ENCODE data around the gene NAA80. TPM values are rescaled to one million over a fixed set of nuclear protein-coding genes. Genes with fewer than 3 reads are reported as not detected.
"Not testable (repeated sequence)": the region's sequence is repeated elsewhere in the genome, so short reads cannot be mapped to it uniquely, and the experiment has no call there.

Gene NAA80
- polyA plus RNA-seq, 6 donors from 2014 or later = 9.0 to 15.5 (median 11.6) TPM

GRCh38 chr3:50264383-50264963, 34.7 kb downstream of the NAA80 start:
- H3K4me3 Mint-ChIP-seq = no peak overlapping the region
- ATAC-seq (ENCODE audit: low read depth in 2 of 2) (no peak), DNase-seq (no peak)
- no peak overlapping the region for H3K27ac Mint-ChIP-seq
- peaks cover 8 to 28% (median 8%) of the 10 kb centered on the region in 3 donors for H3K27me3 Mint-ChIP-seq
- H3K4me1 Mint-ChIP-seq = peaks cover 4 to 8% (median 4%) of the 10 kb centered on the region in 3 donors
- H3K9me3 Mint-ChIP-seq = no peaks in the 10 kb centered on the region
- H3K36me3 Mint-ChIP-seq = no peaks in the 10 kb centered on the region

- Mint-ChIP-seq H3K27ac (no peak overlapping the region), H3K9me3 (no peaks in the 10 kb centered on the region), H3K4me1 (peaks cover 4 to 9% (median 4%) of the 10 kb centered on the region in 3 donors), H3K36me3 (no peaks in the 10 kb centered on the region), H3K4me3 (no peak overlapping the region), H3K27me3 (peaks cover 7 to 22% (median 8%) of the 10 kb centered on the region in 3 donors)
- DNase-seq (no peak), ATAC-seq (ENCODE audit: low read depth in 2 of 2) (no peak)
Measured at GRCh38 chr3:50263478-50264382, 35.5 kb downstream of the NAA80 start.

- Mint-ChIP-seq H3K9me3 (no peaks in the 10 kb centered on the region), H3K27ac (no peak overlapping the region), H3K4me3 (peak overlapping the region in 2 of 8 donors; percentile 25 to 42), H3K27me3 (peaks cover 0 to 18% (median 8%) of the 10 kb centered on the region in 3 donors), H3K36me3 (no peaks in the 10 kb centered on the region), H3K4me1 (peaks cover 4 to 9% (median 8%) of the 10 kb centered on the region in 3 donors)
- ATAC-seq (ENCODE audit: low read depth in 2 of 2) (no peak), DNase-seq (no peak)
Measured at GRCh38 chr3:50262778-50263177, 36.4 kb downstream of the NAA80 start.

GRCh38 chr3:50262200-50262599, 37.0 kb downstream of the NAA80 start:
- H3K4me3 Mint-ChIP-seq; DNase-seq; H3K27ac Mint-ChIP-seq; ATAC-seq (ENCODE audit: low read depth in 2 of 2); H3K9me3 Mint-ChIP-seq; H3K36me3 Mint-ChIP-seq: not testable (repeated sequence)
- H3K27me3 Mint-ChIP-seq = peaks cover 0 to 16% (median 8%) of the 10 kb centered on the region in 3 donors
- H3K4me1 Mint-ChIP-seq = peaks cover 4 to 10% (median 9%) of the 10 kb centered on the region in 3 donors

- H3K36me3 Mint-ChIP-seq = no peaks in the 10 kb centered on the region
- ATAC-seq (ENCODE audit: low read depth in 2 of 2) (no peak), DNase-seq (no peak)
- peak overlapping the region in 1 of 8 donors; percentile 2 for H3K4me3 Mint-ChIP-seq
- peaks cover 0 to 10% (median 8%) of the 10 kb centered on the region in 3 donors for H3K27me3 Mint-ChIP-seq
- H3K4me1 Mint-ChIP-seq = peaks cover 4 to 10% (median 9%) of the 10 kb centered on the region in 3 donors
- no peaks in the 10 kb centered on the region for H3K9me3 Mint-ChIP-seq
- no peak overlapping the region for H3K27ac Mint-ChIP-seq
Measured at GRCh38 chr3:50261505-50261904, 37.7 kb downstream of the NAA80 start.

- no peaks in the 10 kb centered on the region for H3K36me3 Mint-ChIP-seq
- DNase-seq = no peak
- no peak for ATAC-seq (ENCODE audit: low read depth in 2 of 2)
- peaks cover 0 to 7% (median 5%) of the 10 kb centered on the region in 3 donors for H3K27me3 Mint-ChIP-seq
- H3K4me1 Mint-ChIP-seq = peaks cover 4 to 10% (median 9%) of the 10 kb centered on the region in 3 donors
- peak overlapping the region in 6 of 8 donors; percentile 2 to 88 (median 71) for H3K4me3 Mint-ChIP-seq
- H3K9me3 Mint-ChIP-seq = no peaks in the 10 kb centered on the region
- H3K27ac Mint-ChIP-seq = peak overlapping the region in 3 of 6 donors; percentile 15 to 87 (median 83)
Measured at GRCh38 chr3:50260942-50261441, 38.2 kb downstream of the NAA80 start.

GRCh38 chr3:50260027-50260941, 38.9 kb downstream of the NAA80 start:
- H3K4me1 Mint-ChIP-seq = peaks cover 4 to 10% (median 9%) of the 10 kb centered on the region in 3 donors
- ATAC-seq (ENCODE audit: low read depth in 2 of 2) (peak; percentile 96 to 97), DNase-seq (peak; percentile 84)
- no peaks in the 10 kb centered on the region for H3K27me3 Mint-ChIP-seq
- peak overlapping the region in 3 of 6 donors; percentile 71 to 90 (median 83) for H3K27ac Mint-ChIP-seq
- no peaks in the 10 kb centered on the region for H3K36me3 Mint-ChIP-seq
- H3K9me3 Mint-ChIP-seq = no peaks in the 10 kb centered on the region
- peak overlapping the region; percentile 32 to 88 (median 76) for H3K4me3 Mint-ChIP-seq

- DNase-seq = no peak
- Mint-ChIP-seq H3K9me3 (no peaks in the 10 kb centered on the region), H3K4me1 (peaks cover 4 to 10% (median 9%) of the 10 kb centered on the region in 3 donors), H3K27ac (peak overlapping the region in 4 of 6 donors; percentile 59 to 90 (median 77)), H3K27me3 (no peaks in the 10 kb centered on the region), H3K4me3 (peak overlapping the region; percentile 56 to 88 (median 72)), H3K36me3 (no peaks in the 10 kb centered on the region)
- ATAC-seq (ENCODE audit: low read depth in 2 of 2) = peak; percentile 12 to 15
Measured at GRCh38 chr3:50259432-50260026, 39.7 kb downstream of the NAA80 start.

GRCh38 chr3:50258979-50259378, 40.2 kb downstream of the NAA80 start:
- DNase-seq (no peak), ATAC-seq (ENCODE audit: low read depth in 2 of 2) (no peak)
- Mint-ChIP-seq H3K27me3 (no peaks in the 10 kb centered on the region), H3K9me3 (no peaks in the 10 kb centered on the region), H3K4me1 (peaks cover 4 to 10% (median 9%) of the 10 kb centered on the region in 3 donors), H3K27ac (peak overlapping the region in 1 of 6 donors; percentile 83), H3K4me3 (peak overlapping the region in 2 of 8 donors; percentile 33 to 59), H3K36me3 (no peaks in the 10 kb centered on the region)

GRCh38 chr3:50258029-50258680, 41.0 kb downstream of the NAA80 start:
- DNase-seq (no peak), ATAC-seq (ENCODE audit: low read depth in 2 of 2) (no peak)
- H3K36me3 Mint-ChIP-seq = no peaks in the 10 kb centered on the region
- H3K27ac Mint-ChIP-seq = peak overlapping the region in 2 of 6 donors; percentile 38 to 78
- no peak overlapping the region for H3K4me3 Mint-ChIP-seq
- H3K9me3 Mint-ChIP-seq = no peaks in the 10 kb centered on the region
- no peaks in the 10 kb centered on the region for H3K27me3 Mint-ChIP-seq
- H3K4me1 Mint-ChIP-seq = peaks cover 4 to 18% (median 17%) of the 10 kb centered on the region in 3 donors

GRCh38 chr3:50256978-50257890, 42.0 kb downstream of the NAA80 start:
- Mint-ChIP-seq H3K36me3 (no peaks in the 10 kb centered on the region), H3K9me3 (no peaks in the 10 kb centered on the region), H3K4me3 (peak overlapping the region in 3 of 8 donors; percentile 0 to 44 (median 42)), H3K4me1 (peaks cover 4 to 18% (median 17%) of the 10 kb centered on the region in 3 donors), H3K27me3 (no peaks in the 10 kb centered on the region), H3K27ac (peak overlapping the region in 1 of 6 donors; percentile 74)
- DNase-seq (no peak), ATAC-seq (ENCODE audit: low read depth in 2 of 2) (no peak)

Measured in naive B cell (primary cell).